GM18870 (cell line): ENCODE data around the gene SIRT3.
A peak's percentile ranks its signal among the peaks of the same experiment; 100 is the strongest.
"Not testable (repeated sequence)": the region's sequence is repeated elsewhere in the genome, so short reads cannot be mapped to it uniquely, and the experiment has no call there.

Experiments
- ATAC-seq: cut with Tn5 transposase; IDR thresholded peaks from one replicate; pipeline ENCODE4 v1.9.1; 2021; ENCODE audit warnings: moderate library complexity; ENCODE audit not compliant: unreplicated experiment

SIRT3 gene

GRCh38 chr11:244376-244775 lies 8.2 kb upstream of the SIRT3 start:
- no peak for ATAC-seq

- ATAC-seq = no peak
Observed at GRCh38 chr11:241634-242033, 5.5 kb upstream of the SIRT3 start.

GRCh38 chr11:240315-240714 lies 4.2 kb upstream of the SIRT3 start:
- ATAC-seq = no peak

- not testable (repeated sequence) for ATAC-seq
Observed at GRCh38 chr11:238346-238745, 2.2 kb upstream of the SIRT3 start.

- ATAC-seq = peak; percentile 46
Observed at GRCh38 chr11:236774-237767, 929 bp upstream of the SIRT3 start, which contains the start of gene PSMD13. TSS of gene PSMD13 (plus strand) at chr11:236976. CDS start at chr11:237050, 74 bp downstream.

GRCh38 chr11:235609-235996 lies 539 bp downstream of the SIRT3 start:
- ATAC-seq = no peak

- ATAC-seq = no peak
Observed at GRCh38 chr11:235180-235579, 962 bp downstream of the SIRT3 start.

- no peak for ATAC-seq
Observed at GRCh38 chr11:232783-233565, 3.2 kb downstream of the SIRT3 start.

- ATAC-seq = no peak
Observed at GRCh38 chr11:230431-230830, 5.7 kb downstream of the SIRT3 start.

GRCh38 chr11:227824-228379 lies 8.2 kb downstream of the SIRT3 start:
- ATAC-seq = no peak

- no peak for ATAC-seq
Observed at GRCh38 chr11:225734-226453, 10.2 kb downstream of the SIRT3 start.

GRCh38 chr11:224424-224823 lies 11.7 kb downstream of the SIRT3 start:
- ATAC-seq = no peak

- ATAC-seq = no peak
Observed at GRCh38 chr11:223884-224283, 12.3 kb downstream of the SIRT3 start.

GRCh38 chr11:223026-223789 lies 12.9 kb downstream of the SIRT3 start:
- ATAC-seq = no peak

GRCh38 chr11:221998-222789 lies 13.9 kb downstream of the SIRT3 start:
- no peak for ATAC-seq

- ATAC-seq = no peak
Observed at GRCh38 chr11:221539-221938, 14.6 kb downstream of the SIRT3 start.

GRCh38 chr11:220641-221215 lies 15.4 kb downstream of the SIRT3 start:
- not testable (repeated sequence) for ATAC-seq

GRCh38 chr11:218815-219593 lies 17.1 kb downstream of the SIRT3 start:
- ATAC-seq = no peak
